Fibroblast of the conjunctiva (primary cell): ENCODE measurements around the gene ACP7.
"Not testable (repeated sequence)": the region's sequence is repeated elsewhere in the genome, so short reads cannot be mapped to it uniquely, and the experiment has no call there.

ENCODE experiments used
- DNase-seq: peaks from one replicate; pipeline ENCODE4 v3.0.0-alpha.2; 2010; ENCODE audit warnings: low read depth

Gene ACP7

DNA sequence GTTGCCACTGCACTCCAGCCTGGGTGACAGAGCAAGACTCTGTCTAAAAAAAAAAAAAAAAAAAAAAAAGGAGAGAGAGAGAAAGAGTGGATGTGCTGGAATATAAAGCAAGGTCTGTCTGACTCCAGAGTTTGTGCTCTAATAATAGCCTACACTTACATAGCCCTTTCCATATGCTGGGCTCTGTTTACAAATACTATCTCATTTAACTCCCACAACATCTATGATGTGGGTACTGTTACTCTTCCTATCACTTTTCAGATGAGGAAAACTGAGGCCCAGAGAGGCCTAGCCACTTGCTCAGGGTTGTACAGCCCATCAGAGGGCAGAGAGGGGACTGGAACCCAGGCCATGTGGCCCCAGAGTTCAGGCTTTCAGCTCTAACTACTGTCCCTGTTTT, 25.5 kb downstream of the ACP7 start:
- DNase-seq, result no peak

DNA sequence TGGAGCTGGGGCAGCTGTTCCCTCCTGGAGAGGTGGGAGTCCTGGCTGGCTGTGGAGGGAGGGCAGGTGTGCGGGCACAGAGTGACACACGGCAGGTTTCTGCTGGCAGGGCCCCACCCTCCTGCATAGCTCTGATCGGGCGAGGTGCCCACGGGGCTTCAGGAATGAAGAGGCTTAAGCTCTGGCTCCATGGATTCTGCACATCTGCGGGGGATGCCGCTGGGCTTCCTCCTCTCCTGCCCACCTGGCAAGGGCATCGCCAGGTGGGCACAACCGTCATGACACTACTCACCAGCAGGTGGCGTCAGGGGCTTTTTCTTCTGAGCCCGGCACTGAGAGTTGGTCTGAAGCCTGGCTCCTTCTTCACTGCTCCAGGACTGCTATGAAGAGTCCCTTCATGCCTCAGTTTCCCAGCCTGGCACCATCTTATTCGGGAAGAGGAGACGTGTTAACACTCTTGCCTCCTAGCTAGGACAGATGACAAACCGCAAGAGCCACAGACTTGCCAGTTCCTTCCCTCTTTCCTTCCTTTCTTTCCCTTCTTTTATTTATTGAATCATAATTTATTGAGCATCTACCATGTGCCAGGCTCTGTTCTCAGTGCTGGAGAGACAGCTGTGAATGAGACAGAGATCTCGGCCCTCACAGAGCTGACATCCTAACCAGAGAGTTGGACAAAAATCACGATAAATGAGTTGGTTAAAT, 26.2 kb downstream of the ACP7 start:
- no peak for DNase-seq

DNA sequence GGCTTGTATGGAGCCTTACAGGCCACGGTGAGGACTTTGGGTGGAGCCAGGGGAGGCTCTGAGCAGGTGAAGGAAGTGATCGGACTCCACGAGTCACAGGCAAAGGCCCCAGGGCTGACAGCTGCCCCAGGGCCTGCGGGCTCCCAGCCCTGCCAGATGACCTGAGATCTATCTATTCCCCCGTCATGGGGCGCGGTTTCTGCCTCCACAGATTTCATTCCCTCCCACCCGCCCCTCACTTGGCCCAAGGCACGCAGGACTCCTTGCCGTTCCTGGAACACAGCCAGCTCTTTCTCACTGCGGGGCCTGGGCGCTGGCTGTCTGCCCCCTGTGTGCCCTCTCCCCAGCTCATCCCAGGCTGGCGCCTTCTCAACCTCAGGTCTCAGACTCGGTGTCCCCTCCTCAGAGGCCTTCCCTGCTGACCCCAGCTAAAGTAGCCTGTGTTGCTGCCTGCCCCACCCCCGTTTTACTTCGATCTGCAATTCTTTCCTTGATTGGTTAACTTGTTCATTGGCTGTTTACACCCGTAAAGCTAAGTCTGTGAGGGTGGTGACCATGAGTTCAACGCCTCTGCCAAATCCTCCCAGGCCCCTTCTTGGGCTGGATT, 27.5 kb downstream of the ACP7 start:
- DNase-seq, result no peak

DNA sequence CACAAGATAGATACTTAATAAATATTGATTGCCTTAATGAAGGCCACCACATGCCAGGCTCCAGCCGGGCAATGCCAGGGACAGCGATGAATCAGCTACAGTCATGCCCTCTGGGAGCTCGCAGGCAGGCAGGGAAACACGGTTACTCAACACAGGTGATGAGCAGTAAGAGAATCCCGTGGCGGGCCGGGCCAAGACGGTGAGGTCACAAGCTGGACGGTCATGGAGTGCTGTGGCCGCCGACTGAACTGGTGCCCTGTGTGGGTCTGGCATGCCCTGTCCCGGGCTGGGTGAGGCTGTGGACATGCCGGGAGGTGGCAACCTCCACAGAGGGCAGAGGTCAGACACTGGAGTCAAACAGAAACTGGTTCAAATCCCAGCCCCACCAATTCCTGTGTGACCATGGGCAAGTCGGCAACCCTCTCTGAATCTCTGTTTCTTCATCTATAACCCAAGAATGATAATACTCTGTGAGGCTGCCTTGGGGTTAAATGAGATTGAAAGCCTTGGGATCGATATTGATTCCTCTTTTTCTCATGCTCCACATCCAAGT, 28.2 kb downstream of the ACP7 start:
- DNase-seq, result no peak

DNA sequence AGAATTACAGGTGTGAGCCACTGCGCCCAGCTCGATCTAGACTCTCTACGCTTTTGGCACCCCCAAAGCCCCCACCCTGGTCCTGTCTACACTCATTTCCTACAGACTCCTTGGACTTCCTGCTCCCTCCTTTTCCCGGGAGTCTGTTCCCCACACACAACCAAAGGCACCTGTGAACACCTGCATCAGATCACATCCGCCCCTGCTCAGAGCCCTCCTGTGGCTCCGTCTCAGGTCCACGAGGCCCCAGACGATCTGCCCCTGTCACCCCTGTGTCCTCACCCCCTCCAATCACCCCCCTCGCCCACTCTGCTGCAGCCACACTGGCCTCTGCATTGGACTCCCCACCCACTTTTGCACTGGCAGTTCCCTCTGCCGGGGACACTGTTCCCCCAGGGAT, 29.0 kb downstream of the ACP7 start:
- no peak for DNase-seq

DNA sequence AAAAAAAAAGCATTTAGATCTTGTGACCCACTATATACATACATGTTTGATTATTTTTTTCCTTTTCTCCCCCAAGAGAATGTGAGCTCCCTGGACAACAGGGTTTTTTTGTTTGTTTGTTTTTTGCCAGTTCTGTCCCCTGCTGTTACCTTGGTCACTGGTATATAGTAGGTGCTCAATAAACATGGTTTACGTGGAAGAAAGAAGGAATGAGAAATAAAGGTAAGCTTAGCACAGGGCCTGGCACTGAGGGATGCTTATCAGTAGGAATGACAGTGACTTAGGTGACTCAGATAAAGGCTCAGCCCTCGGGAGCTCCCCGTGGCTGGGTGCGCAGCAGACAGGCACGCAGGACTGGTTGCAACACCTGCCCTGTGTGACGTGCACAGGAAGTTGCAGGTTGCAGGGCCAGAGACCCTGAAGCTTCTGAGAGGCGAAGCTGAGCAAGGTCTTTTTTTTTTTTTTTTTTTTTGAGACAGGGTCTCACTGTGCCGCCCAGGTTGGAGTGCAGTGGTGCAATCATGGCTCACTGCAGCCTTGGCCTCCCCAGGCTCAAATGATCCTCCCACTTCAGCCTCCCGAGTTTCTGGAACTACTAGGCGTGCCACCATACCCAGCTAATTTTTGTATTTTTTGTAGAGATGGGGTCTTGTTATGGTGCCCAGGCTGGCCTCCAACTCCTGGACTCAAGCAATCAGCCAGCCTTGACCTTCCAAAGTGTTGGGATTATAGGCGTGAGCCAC, 31.1 kb downstream of the ACP7 start:
- DNase-seq, result no peak

DNA sequence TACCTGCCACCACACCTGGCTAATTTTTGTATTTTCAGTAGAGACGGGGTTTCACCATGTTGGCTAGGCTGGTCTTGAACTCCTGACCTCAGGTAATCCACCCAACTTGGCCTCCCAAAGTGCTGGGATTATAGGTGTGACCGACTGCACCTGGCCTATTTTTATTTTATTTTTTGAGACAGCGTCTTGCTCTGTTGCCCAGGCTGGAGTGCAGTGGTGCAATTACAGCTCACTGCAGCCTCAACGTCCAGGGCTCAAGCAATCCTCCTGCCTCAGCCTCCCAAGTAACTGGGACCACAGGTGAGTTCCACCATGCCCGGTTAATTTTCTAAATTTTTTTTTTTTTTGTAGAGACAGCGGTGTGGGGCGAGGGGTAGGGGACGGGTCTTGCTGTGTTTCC, 32.9 kb downstream of the ACP7 start:
- not testable (repeated sequence) for DNase-seq

DNA sequence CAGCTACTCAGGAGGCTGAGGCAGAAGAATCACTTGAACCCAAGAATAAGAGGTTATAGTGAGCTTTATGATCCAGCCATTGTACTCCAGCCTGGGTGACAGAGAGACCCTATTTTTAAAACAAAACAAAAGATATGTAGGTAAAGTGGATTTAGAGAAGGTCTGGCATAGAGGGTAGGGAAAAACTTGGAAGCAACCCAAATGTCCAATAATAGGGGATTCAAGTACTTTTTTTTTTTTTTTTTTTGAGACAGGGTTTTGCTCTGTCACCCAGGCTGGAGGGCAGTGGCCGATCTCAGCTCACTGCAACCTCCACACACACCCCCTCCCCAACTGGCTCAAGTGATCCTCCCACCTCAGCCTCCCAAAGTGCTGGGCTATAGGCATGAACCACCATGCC, 35.7 kb downstream of the ACP7 start:
- DNase-seq, result no peak

DNA sequence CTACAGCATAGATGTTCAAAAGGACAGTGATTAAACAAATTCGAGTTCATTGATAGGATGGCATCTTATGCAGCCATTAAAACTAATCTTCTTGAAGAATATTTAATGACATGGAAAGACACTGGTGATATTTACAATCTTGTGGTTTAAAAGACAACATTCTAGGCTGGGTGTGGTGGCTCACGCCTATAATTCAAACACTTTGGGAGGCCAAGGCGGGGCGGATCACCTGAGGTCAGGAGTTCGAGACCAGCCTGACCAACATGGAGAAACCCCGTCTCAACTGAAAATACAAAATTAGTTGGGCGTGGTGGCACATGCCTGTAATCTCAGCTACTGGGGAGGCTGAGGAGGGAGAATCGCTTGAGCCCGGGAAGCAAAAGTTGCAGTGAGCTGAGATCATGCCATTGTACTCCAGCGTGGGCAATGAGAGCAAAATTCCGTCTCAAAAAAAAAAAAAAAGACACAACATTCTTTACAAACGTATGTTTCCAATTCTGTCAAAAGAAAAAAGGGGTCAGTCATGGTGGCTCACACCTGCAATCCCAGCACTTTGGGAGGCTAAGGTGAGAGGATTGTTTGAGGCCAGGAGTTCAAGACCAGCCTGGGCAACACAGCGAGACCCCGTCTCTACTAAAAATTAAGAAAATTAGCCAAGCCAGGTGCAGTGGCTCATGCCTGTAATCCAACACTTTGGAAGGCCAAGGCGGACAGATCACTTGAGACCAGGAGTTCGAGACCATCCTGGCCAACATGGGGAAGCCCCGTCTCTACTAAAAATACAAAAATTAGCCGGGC, 39.0 kb downstream of the ACP7 start:
- no peak for DNase-seq

DNA sequence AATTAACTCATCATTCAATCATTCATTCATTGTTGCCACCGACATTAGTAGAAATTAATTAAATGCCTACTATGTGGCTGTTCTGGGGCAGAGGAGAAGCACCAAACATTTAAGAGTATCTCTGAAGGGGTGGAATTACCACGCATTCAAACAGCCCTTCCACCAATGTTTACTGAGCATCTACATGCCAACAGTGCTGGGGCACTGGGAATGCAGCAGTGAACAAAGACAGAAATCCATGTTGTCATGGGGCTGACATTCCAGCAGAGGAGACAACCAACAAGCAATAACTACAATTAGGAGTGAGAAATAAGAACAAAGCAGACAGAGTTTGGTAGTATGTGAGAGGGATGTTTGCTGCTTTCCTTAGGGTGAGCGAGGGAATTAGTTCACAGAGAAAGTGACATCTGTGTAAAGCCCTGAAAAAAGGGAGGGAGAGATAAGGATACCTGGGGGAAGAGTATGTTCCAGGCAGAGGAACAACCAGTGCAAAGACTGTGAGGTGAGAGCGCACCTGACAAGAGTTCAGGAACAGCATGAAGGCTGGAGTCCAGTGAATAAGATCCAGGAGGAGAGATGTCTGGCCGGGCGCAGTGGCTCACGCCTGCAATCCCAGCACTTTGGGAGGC, 40.1 kb downstream of the ACP7 start:
- no peak for DNase-seq

DNA sequence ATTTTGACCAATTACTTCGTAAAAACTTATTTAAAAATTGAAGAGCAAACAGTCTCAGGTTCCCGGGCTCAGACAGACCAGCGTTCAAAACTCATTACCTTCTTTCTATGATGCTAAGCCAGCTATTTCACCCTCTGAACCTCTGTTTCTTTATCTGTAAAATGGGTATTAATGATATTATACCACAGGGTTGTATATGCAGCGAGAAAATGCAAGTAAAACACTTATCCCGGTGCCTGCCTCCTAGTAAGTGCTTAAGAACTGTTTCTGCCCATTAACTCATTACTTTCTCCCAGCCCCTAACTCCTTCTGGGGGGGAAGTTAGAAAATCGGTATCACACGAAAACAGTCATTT, 41.0 kb downstream of the ACP7 start:
- DNase-seq, result no peak

DNA sequence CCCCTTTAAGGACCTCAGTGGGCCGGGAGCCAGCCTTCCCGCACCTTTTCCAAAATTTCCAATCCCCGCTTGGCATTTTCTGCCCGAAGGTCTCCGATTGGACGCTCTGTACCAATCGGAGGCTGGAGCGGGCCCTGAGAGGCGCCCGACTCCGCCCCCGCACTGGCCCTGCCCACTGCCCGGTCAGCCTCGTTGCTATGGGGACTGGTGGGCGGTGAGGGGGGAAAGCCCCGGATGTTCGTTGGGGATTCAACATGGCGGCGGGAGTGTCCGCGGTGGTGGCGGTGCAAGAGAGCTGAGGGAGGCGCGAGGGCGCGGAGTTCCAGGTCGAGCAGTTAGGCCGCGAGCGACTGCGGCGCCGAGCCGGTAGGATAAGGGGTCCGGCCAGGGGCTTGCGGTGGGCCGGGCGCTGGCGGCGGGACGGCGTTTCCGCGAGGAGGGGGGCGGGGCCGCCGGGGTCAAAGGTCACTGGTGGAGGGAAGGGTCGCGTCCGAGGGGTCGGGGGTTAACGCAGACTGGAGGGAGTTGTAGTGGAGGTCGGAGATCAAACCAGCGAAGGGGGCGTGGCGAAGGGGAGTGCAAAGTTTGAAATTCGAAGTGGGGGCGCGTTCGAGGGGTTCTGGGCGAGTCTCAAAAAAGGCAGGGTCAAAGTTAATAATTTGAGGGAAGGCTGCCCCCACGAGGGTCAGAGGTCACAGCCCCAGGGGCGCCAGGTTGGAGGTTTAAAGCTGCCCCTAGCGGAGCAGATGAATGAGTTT, 41.6 kb downstream of the ACP7 start, which contains the start of gene PAK4:
PAK4 (plus strand) TSS at position 233 of the 758 bp plus-strand sequence. CDS start 43,768 bp downstream, outside the sequence.
- DNase-seq, result peak; percentile 94

DNA sequence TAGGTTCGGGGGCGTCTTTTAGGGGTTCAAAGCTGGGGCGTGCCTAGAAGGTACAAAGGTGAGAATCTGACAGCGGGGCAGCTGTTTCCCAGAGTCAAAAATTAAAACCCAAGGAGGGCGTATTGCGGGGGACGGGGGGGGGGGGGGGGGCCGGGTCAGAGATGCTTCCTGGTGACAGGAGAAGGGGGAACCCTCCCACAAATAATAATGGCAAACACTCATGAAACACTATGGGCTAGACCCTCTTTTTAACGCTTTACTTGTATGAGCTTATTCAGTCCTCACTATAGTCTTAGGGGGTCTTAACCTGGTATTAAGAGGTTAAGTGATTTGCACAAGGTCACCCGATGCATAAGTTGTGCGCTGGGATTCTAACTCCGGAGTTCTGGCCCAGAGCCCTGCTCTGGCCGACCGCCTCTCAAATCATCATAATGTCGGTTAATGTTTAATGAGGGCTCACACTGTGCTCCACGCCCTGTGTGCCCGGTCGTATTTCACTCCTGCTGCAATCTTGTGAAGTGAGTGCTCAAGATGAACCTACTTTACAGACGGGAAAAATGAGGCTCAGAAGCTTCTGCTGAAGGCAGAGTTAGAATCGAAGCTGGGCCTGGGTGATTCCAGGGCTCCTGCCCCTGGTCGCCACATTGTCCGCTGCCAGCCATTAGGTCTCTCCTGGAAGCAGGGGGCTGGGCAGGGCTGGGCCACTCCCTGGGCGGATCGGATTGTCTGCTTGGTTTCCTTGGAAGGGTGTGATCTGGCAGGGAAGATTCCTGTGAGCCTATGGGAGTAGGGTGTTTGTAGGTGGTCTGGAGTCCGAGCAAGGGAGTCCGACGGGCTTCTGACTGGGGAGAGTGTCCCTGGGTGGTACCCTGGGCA, 42.4 kb downstream of the ACP7 start:
- no peak for DNase-seq

DNA sequence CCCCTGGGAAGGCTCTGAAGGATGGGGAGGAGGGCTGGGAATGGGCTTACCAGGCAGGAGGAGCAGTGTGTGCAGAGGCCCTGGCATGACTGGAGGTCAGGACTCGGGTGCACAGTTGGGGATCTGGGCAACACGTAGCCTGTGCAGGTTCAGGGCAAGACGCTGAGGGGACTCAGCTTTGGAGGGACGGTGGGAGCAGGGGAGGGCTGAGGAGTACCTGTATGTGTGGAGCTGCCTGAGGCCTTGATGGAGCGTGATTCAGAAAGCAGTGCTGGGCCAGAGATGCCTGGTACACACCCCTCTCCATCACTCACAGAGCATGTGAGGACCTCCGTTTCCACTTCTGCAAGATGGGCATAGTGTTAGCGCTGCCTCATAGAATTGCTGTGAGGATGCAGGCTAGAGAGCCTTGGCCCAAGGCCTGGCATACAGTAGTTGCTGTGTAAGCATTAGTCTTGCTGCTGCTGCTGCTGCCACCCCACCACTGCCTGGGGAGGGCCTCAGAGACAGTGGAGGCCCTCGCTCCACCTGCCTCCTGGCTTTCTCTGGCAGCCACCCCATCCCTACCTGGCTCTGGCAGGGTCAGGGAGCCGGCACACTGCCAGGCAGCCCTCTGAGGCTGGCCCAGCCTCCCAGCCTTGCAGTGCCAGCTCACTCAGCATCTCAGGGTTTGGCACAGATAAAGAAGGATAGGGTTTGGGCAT, 43.8 kb downstream of the ACP7 start:
- DNase-seq, result no peak

DNA sequence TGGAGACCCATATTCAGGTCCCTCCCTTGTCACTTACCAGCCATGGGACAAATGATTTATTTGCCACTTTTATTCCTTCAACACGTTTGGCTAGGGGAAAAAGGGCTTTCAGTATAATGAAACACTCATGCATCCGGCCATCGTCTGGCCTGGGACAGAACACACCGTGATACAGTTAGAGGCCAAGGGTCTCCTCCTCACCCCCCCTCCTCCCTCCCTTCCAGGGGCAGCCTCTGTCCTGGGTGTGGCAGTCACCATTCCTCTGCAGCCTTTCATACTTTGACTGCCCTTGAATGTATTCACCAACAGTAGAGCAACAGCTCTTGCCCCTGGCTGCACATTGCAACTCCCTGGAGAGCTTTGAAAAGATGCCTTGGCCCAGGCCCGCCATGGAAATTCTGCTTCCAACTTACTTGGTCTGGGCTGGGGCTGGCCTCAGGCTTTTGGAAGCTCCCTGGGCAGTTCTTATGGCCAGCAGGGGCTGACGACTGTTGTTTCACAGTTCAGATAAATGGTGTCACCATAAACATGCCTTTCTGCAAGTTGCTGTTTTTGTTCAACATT, 44.4 kb downstream of the ACP7 start:
- no peak for DNase-seq

DNA sequence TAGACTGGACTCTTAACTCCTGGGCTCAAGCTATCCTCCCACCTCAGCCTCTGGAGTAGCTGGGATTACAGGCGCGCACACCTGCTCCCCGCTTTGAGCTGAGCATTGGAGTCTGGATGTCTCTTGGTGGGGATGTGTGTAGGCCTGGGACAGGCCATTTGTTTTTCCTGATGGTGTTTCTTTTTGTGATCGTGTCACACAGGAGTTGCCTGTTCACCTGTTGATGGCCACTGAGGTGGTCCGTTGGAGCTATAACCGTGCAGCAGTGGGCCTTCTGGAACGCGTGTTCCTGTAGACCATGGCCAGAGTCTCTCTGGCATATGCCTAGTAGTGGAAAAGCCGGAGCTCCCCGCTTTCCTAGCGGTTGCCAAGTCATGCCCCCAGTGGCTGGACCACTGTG, 44.9 kb downstream of the ACP7 start:
- DNase-seq, result no peak

DNA sequence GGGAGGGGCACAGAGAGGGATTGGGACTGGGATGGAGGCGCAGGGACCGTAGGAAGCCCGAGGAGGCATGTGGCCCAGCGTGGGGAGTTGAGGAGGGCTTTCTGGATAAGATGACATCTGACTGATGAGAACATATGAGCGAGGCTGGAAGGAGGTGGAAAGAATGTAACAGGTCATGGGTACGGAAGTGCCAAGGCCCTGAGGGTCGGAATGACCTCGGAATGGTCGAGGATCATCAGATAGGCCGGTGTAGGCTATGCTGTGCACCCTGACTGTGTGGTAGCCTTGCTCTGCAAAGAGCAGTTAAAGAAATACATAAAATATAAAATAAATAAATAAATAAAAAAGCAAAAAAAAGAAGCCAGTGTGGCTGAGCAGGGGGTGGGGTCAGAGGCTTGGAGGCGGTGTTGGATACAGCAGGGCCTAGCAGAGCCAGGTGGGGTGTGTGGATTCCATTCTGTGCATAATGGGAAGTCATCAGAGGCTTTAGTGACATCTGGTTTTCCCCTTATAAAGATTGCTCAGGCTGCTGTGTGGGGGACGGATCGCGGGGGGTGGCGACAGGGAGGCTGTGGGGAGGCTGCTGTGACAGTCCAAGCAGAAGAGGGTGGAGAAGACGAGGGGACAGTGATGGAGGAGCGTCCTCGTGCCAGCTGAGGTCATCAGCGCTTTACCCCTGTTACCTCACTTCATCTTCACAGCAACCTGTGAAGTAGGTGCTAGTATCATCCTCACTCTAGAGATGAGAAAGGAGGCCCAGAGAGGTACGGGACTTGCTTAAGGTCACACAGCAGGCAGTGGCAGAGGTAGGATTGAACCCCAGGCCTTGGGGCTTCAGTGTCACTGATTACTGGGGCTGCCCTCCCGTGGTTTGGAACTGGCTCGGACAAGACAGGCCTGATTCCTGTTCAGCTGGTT, 46.4 kb downstream of the ACP7 start:
- no peak for DNase-seq

DNA sequence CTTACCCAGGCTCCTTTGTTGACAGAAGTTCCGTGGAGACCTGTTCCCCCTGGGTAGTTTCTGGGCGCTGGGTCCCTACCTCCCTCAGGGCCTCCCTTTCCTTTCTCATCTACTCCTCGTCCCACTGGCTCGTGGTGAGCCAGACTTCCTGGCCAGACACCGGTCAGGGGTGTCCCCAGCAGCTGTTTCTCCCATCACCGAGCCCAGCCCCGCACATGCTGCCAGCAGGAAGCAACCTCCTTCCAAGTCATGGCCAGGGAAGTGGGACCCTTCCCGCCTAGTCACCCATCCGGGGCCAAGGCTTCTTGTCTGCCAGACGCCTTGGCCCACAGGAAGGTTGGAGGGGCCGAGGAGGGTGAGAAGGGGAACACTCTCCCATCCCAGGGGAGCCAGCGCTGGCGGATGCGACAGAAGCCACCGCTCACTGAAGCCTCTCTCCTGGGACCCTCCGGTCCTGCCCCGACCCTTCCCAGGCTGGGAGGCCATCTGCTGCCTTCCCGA, 47.1 kb downstream of the ACP7 start:
- DNase-seq, result no peak
